Epidermal melanocyte (primary cell): ENCODE results near the gene CAAP1.
"Not testable (repeated sequence)": the region's sequence is repeated elsewhere in the genome, so short reads cannot be mapped to it uniquely, and the experiment has no call there.

Experiments
- DNase-seq: peaks from one replicate; pipeline ENCODE4 v3.0.0; 2011; ENCODE audit warnings: low spot score; ENCODE audit not compliant: insufficient read length

The CAAP1 gene

GRCh38 chr9:26833792-26834191 lies 58.8 kb downstream of the CAAP1 start:
- DNase-seq: no peak

- not testable (repeated sequence) for DNase-seq
Observed at GRCh38 chr9:26828391-26828955, 64.1 kb downstream of the CAAP1 start.

GRCh38 chr9:26814799-26815198 lies 77.8 kb downstream of the CAAP1 start:
- DNase-seq: no peak

- no peak for DNase-seq
Observed at GRCh38 chr9:26813247-26813646, 79.4 kb downstream of the CAAP1 start.

GRCh38 chr9:26812217-26812616 lies 80.4 kb downstream of the CAAP1 start:
- no peak for DNase-seq

- no peak for DNase-seq
Observed at GRCh38 chr9:26811106-26811505, 81.5 kb downstream of the CAAP1 start.

- no peak for DNase-seq
Observed at GRCh38 chr9:26809795-26810194, 82.8 kb downstream of the CAAP1 start.

- DNase-seq: no peak
Observed at GRCh38 chr9:26807161-26807560, 85.4 kb downstream of the CAAP1 start.

- no peak for DNase-seq
Observed at GRCh38 chr9:26802921-26803320, 89.7 kb downstream of the CAAP1 start.

GRCh38 chr9:26801772-26802171 lies 90.8 kb downstream of the CAAP1 start:
- DNase-seq: no peak

- no peak for DNase-seq
Observed at GRCh38 chr9:26800322-26800721, 92.3 kb downstream of the CAAP1 start.

- no peak for DNase-seq
Observed at GRCh38 chr9:26791274-26791673, 101.3 kb downstream of the CAAP1 start.
